Ishikawa (cell line): Measurements from ENCODE around the gene MATN1.

Source experiments
- CEBPB ChIP-seq: IDR thresholded peaks from 2 replicates; pipeline ENCODE4 v1.6.1; 2012
- CREB1 ChIP-seq: IDR thresholded peaks from 2 replicates; pipeline ENCODE4 v1.6.1; 2012; ENCODE audit warnings: low read depth
- EGR1 ChIP-seq: IDR thresholded peaks from 2 replicates; pipeline ENCODE4 v1.6.1; 2012
- EP300 ChIP-seq: IDR thresholded peaks from 2 replicates; pipeline ENCODE4 v1.6.1; 2012; ENCODE audit warnings: borderline replicate concordance
- FOXM1 ChIP-seq: IDR thresholded peaks from 2 replicates; pipeline ENCODE4 v1.6.1; 2012; ENCODE audit warnings: low read depth, borderline replicate concordance
- NFIC ChIP-seq: IDR thresholded peaks from 2 replicates; pipeline ENCODE4 v1.6.1; 2012
- RAD21 ChIP-seq: IDR thresholded peaks from 2 replicates; pipeline ENCODE4 v1.6.1; 2012; ENCODE audit warnings: low read depth
- TAF1 ChIP-seq: IDR thresholded peaks from 2 replicates; pipeline ENCODE4 v1.6.1; 2012; ENCODE audit warnings: low read depth, mild to moderate bottlenecking
- TCF12 ChIP-seq: IDR thresholded peaks from 2 replicates; pipeline ENCODE4 v1.6.1; 2012; ENCODE audit warnings: low read depth
- TEAD4 ChIP-seq: IDR thresholded peaks from 2 replicates; pipeline ENCODE4 v1.6.1; 2012
- YY1 ChIP-seq: IDR thresholded peaks from 2 replicates; pipeline ENCODE4 v1.6.1; 2012; ENCODE audit warnings: low read depth
- ZBTB7A ChIP-seq: IDR thresholded peaks from 2 replicates; pipeline ENCODE4 v1.6.1; 2012; ENCODE audit warnings: low read depth
- TF ChIP-seq, protein P1 (sequence below): IDR thresholded peaks from 2 replicates; pipeline ENCODE4 v1.6.1; 2012; ENCODE audit warnings: low read depth, mild to moderate bottlenecking
- TF ChIP-seq, protein P2 (sequence below): IDR thresholded peaks from 2 replicates; pipeline ENCODE4 v1.6.1; 2012
- TF ChIP-seq, protein P3 (sequence below): IDR thresholded peaks from 2 replicates; pipeline ENCODE4 v1.6.1; 2012

Gene MATN1

DNA sequence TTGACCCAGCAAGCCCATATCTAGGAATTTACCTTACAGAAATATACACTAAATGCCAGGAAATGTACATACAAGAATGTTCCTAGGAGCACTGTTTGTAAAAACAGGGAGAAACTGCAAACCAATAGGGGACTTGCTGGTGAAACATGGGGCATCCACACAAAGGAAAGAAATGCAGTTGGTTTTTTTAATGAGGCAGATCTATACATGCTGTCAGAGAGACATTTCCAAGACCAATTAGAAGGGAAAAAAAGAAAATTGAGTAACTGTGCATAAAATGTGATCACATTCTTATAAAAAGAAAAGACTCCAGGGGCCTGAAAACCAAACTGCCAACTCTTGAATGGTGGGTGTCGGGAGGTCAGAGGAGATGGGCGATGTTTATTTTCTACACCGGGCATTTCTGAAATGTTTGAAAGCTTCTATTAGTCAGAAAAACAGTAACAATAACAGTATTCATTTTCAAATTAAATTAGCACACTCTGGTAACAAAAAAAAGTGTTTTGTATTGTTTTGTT is 56.6 kb downstream of the MATN1 start:
- TF ChIP-seq TCF12 (no peak), NFIC (no peak), TEAD4 (no peak), EP300 (no peak), CEBPB (no peak), ZBTB7A (no peak), EGR1 (no peak), CREB1 (no peak), YY1 (no peak), RAD21 (no peak), TAF1 (no peak), FOXM1 (no peak)
- TF ChIP-seq, protein P1, sequence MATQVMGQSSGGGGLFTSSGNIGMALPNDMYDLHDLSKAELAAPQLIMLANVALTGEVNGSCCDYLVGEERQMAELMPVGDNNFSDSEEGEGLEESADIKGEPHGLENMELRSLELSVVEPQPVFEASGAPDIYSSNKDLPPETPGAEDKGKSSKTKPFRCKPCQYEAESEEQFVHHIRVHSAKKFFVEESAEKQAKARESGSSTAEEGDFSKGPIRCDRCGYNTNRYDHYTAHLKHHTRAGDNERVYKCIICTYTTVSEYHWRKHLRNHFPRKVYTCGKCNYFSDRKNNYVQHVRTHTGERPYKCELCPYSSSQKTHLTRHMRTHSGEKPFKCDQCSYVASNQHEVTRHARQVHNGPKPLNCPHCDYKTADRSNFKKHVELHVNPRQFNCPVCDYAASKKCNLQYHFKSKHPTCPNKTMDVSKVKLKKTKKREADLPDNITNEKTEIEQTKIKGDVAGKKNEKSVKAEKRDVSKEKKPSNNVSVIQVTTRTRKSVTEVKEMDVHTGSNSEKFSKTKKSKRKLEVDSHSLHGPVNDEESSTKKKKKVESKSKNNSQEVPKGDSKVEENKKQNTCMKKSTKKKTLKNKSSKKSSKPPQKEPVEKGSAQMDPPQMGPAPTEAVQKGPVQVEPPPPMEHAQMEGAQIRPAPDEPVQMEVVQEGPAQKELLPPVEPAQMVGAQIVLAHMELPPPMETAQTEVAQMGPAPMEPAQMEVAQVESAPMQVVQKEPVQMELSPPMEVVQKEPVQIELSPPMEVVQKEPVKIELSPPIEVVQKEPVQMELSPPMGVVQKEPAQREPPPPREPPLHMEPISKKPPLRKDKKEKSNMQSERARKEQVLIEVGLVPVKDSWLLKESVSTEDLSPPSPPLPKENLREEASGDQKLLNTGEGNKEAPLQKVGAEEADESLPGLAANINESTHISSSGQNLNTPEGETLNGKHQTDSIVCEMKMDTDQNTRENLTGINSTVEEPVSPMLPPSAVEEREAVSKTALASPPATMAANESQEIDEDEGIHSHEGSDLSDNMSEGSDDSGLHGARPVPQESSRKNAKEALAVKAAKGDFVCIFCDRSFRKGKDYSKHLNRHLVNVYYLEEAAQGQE: no peak
- TF ChIP-seq, protein P2, sequence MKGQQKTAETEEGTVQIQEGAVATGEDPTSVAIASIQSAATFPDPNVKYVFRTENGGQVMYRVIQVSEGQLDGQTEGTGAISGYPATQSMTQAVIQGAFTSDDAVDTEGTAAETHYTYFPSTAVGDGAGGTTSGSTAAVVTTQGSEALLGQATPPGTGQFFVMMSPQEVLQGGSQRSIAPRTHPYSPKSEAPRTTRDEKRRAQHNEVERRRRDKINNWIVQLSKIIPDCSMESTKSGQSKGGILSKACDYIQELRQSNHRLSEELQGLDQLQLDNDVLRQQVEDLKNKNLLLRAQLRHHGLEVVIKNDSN: no peak
- TF ChIP-seq, protein P3, sequence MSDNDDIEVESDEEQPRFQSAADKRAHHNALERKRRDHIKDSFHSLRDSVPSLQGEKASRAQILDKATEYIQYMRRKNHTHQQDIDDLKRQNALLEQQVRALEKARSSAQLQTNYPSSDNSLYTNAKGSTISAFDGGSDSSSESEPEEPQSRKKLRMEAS: no peak

DNA sequence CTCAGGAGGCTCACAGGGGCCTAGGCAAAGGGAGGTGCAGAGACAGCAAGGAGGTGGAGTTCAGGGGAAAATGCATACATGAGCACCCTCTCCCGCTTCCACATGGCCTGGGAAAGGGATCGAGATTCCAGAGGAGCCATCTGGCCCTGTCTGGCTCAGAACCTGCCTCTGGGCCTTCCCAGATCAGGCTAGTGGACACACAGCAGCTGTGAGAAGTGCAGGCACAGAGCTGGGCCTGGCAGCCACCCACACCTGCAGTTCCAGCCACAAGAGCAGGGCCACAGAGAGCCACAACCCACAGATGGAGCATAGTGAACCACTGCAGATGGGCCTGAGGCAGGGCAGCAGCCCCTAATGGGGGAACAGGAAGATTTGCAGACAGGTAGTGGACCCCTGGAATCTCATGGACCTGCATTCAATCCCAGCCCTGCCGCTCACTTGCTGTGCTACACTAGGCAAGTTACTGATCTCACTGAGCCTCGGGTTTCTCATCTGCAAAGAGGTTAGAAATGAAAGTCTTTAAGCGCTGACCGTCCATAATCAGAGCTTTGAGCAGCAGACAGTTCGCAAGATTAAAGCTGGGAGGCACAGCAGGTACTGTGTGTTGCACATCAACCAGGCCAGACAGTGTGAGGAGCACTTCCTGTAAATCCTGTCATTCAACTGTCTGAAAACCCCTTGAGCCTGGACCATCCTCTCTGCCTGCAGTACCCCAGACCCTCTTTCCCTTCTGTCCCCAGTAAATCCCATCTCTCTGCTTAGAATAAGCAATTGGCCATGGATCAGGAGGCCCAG is 58.0 kb downstream of the MATN1 start:
- TF ChIP-seq, protein P2: no peak
- TF ChIP-seq ZBTB7A: no peak
- TF ChIP-seq CREB1: no peak
- TF ChIP-seq EP300: no peak
- no peak for TF ChIP-seq NFIC

DNA sequence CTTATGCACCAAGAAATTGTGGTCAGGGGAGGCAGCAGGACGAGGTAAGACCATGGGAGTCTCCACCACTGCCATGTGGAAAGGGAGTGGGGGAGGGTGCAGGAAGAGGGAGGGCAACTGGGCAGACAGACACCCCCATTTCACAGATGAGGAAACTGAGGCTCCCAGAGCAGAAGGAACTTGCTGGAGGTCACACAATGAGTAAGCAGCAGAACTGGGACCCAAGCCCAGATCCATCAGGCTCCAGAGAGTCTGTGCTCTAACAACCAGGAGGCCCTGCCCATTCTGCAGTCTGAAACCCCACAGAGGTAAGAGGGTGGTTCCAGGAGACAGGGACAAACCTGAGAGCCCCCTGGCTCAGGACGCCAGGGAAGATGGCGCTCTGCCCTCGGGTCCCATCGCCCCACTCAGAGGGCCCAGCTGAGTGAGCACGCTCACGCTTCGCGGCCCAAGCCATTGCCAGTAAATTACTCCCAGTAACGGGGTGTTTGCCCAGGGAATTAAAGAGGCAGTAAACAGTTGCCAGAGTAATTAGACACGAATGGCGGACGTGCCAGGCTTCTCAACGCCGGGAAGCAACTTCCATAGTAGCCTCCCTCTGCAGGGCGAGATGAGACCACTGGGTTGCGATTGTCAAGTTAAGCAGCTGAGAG is 59.2 kb downstream of the MATN1 start:
- TF ChIP-seq, protein P2: no peak
- no peak for TF ChIP-seq TCF12
- no peak for TF ChIP-seq EP300
- TF ChIP-seq, protein P1: no peak
- no peak for TF ChIP-seq CREB1

DNA sequence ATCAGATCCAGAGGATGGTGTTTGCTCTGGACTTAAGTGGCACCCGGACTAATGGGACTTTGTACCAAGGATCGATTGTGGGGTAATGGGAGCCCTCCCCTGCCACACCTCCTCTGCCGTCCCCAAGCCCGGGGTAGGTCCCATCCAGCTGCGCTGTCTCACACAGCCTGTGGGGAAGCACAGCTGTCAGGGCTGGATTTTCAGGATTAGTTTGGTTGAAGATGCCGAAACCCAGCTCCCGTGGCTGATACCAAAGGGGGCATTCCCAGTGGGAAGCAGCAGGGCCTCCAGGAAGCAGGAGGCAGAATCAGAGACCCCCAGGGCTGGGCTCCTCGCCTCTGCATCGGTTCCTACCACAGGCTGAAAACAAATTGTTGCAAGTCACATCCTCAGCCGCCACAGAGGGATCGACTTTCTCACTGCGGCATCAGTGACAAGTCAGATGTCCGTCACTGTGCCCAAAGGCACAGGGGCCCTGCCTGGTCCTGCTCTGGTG is 59.7 kb downstream of the MATN1 start:
- no peak for TF ChIP-seq EGR1
- no peak for TF ChIP-seq YY1
- TF ChIP-seq, protein P1: no peak
- TF ChIP-seq, protein P3: no peak
- no peak for TF ChIP-seq FOXM1
- no peak for TF ChIP-seq ZBTB7A
- TF ChIP-seq, protein P2: no peak
- TF ChIP-seq TEAD4: no peak
- TF ChIP-seq CREB1: no peak
